Urothelium cell line (cell line): Measurements from ENCODE around the gene SH3BP4.

ENCODE experiments used
- DNase-seq: peaks from one replicate; pipeline ENCODE4 v3.0.0; 2011; ENCODE audit warnings: low spot score, mixed read lengths
- FAIRE-seq: peaks from 2 replicates; lab custom pipeline; 2011; peaks lifted over from hg19 to GRCh38; lab: Jason Lieb, UNC

Gene SH3BP4

DNA sequence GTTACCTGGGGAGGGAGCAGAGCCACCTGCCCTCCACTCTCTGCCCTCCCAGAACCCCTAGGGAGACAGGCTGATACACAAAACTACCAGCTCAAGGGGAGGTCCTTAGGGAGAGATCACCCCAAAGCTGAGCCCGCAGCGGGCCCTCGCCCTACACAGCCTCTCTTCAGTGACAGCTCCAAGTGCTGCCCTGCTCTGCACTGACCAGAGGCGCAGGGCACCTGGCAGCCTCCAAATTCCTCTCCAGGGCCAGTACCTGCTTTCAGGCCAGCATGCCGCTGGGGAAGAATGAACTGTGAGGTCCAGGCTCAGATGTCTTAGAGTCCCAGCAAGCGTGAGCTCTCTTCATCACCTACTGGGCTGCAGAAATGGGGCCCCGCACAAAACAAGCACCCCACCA is 11.3 kb upstream of the SH3BP4 start:
- DNase-seq, result no peak
- no peak for FAIRE-seq

DNA sequence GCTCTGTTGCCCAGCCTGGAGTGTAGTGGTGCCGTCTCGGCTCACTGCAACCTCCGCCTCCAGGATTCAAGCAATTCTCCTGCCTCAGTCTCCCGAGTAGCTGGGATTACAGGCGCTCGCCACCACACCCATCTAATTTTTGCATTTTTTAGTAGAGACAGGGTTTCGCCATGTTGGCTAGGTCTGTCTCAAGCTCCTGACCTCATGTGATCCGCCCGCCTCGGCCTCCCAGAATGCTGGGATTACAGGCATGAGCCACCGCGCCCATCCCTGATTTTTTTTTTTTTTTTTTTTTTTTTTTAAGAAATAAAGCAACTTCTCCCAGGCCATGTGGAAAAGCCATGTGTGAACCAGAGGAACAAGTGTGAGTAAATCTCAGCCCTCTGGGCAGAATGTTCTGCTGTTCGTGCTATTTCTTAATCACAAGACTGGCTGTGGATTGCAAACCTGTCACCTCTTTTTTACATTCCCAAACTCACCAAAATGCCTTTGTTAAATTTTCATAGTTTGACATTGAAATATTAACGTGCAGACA is 6.4 kb upstream of the SH3BP4 start:
- FAIRE-seq (no peak), DNase-seq (no peak)

DNA sequence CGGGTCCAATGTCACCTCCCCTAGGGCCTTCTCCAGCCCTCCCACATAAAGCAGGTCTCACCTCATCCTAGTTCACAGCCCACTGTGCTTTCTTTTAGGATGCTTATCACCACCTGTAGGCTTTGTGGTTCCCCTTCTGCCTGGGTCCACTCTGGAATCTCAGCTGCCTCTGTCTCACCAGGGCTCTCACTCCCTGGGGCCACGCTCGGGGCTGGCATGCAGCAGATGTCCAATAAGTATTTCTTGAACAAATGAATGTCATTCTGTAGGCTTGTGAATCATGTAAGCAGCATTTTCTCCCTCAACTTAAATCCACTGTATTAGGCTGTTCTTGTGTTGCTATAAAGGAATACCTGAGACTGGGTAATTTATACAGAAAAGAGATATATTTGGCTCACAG is 4.3 kb upstream of the SH3BP4 start:
- no peak for FAIRE-seq

DNA sequence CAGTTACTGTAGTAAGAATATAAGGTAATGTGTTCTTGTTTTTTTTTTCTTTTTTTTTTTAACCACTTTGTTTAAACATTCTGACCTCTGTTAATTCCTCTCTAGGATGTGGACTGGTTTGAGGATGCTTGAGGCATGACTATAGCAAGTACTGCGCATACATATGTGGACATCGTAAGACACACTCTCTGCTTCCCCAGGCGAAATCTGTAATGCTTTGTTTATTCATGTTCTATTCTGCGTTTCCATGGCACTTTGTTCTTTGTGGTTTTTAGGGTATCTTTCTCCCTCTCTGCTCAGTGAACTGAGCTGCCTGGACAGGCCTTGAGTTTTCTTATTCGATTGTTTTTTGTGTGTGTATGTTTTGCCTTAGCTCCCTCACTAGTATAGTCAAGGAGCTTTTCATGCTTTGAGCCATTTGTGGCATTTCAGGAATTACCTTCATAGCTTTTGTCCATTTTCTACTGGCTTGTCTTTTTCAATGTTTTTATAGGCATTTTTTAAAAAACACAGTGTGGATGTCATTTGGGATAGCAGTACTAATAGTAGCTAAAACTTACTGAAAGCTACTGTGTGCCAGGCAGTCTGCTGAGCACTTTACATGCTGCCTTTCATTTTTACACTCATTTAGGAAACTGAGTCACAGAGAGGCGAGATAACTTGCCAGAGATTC is 1.9 kb upstream of the SH3BP4 start:
- peak; percentile 81 for FAIRE-seq
- DNase-seq, result peak; percentile 60

More for the DNA sequence above, 4.3 kb upstream of the SH3BP4 start:
- no peak for DNase-seq

DNA sequence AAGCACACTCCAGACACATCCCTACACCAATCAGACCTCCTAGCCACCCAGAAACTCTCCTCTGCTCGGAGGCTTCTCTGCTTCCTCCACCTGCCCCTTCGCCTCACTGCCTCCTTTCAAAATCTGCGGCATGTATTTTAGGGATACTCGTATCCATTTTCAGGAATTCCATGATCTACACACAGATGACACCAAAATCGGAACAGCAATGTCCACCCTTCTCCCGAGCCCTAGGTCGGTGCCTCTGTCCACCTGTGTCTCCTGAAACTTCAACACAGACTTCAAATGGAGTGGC is 1.4 kb upstream of the SH3BP4 start:
- DNase-seq, result no peak
- no peak for FAIRE-seq

DNA sequence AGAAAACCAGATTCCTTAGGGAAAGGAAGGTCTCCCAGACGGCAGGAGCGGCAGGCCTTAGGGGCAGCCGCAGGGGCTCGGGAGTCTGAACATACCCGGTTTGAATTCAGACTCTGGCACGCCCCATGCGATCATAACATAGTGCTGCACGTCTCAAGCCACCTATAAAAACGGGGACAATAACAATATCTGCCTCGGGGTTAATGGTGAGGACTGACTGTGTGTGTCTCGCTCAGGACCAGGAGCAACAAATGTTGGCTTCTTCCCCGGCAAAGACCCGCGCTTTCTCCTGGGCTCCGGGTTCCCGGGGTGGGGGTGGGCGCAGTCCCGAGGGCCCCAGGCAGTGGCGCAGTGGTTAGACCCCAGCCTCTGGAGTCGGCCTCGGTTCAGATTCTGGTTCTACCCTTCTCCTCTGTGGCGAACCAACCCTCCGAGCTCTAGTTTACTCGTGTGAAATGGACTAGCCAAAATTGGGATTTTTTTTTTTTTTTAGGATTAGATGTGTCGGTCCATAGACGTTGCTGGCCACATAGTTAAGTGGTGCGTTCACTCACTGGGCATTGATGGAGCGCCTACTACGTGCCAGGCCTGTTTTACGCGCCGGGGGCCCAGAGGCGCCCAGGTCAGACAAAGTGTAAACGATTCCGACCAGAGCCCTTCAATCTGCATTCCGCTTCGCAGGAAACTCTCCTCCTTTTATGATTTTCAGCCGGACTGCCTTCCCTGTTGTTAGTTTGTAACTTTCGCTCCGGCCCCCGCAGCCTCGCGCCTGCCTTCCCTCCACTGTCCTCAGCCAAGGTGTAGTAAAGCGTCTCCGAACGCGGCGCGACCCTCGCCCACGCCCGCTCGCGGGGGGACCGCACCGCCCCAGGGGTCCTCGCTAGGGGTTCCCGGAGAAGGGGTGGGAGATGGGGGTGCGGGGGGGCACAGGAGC is 820 bp upstream of the SH3BP4 start:
- FAIRE-seq (peak; percentile 59), DNase-seq (no peak)

DNA sequence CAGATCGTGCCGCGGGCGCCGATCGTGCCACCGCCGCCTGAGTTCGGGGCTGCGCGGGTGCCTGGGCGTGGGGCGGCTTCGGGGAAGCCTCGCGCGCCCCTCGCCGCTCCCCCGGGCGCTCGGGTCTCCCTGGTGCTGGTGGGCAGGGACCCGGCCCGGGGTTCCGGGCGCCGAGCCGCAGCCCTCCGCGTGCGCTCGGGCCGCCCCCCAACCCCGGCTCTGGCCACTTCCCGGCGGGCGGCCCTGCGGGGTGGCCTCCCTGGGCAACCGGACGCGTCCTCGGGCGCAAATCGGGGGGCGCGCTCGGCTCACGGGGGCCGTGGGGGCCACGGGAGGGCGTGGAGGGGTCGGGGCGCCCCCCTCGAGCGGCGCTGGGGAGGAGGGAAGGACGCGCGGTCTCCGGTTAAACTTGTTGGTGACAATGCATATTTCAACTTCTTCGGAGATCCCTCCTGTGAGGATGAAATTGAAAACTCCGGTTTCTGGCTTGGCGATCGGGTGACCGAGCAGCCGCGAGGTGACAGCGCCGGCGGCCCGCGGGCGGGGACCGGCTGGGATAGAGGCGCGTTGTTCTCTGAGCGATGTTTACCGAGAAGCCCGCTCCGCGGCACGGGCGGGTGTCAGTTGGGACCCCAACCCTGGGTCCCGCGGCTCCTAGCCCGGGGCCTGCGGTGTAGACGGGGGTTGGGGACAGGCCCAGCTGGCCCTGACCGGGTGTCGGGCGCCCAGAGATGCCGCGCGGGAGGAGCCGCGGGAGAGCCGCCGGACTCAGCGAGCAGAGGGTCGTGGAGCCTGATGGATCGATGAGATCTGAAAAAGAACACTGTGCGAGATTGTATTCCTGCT is 676 bp downstream of the SH3BP4 start:
- FAIRE-seq, result no peak

DNA sequence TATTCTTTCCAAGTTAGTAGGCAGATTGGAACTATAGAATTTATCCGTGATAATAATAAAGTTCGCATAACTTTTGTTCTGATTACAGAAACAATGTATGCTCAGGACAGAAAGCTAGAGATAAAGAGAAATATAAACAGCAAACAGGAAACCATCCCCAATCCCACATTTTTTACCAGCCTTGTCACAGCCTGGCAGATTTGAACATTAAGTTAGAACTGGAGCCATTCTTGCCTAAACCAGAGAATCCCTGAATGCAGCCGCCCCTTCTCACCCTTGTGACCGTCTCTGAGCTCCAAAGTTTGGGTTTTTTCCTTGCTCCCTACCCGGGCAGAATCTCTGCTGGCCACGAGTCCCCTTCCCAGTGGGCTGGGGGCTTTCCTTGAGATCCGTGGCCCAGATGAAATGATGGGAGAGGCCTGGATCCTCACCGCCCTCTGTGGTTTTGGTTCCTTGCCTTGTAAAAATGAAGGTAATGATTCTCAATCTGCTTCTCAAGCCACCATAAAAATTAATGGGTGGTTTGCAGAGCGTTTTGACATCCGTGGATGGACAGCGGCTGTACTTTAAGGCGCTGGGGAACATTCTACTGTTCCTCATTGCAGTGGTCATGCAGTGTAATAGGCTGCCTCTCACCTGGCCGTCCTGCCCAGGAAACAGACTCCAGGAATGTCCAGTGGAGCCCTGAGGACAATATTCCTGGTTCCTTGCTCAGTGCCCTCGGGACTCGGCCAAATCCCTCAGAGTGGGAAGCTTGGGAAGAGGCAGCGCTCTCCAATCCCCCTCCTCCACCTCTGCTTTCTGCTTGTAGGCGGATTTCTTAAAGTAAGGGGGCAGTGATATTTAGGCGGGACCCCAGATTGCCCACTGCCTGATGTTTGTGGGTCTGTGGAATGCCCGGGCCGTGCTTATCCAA is 1.6 kb downstream of the SH3BP4 start:
- DNase-seq, result no peak
- no peak for FAIRE-seq

More for the DNA sequence above, 676 bp downstream of the SH3BP4 start:
- no peak for DNase-seq

DNA sequence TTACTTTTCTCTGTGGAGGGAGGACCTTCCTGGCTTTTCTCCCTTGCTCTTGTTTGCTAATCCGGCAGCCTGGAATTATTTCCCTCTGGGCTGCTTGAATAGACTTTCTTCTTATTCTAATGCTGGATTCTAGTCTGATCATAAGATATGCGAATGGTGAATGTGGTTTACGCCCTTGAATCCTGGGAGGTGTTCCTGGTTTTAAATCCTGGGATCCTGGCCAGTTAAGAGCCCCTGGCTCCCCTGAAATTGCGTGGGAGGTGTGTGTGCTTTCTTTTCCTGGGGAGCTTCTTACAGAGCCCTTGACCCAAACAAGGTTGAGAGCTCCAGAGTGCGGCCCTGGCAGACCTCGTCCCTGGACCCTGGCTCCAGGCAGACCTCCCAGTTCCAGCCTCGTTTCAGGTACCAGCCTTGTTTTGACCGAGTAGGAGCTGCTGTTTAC is 2.8 kb downstream of the SH3BP4 start:
- DNase-seq (no peak), FAIRE-seq (no peak)

DNA sequence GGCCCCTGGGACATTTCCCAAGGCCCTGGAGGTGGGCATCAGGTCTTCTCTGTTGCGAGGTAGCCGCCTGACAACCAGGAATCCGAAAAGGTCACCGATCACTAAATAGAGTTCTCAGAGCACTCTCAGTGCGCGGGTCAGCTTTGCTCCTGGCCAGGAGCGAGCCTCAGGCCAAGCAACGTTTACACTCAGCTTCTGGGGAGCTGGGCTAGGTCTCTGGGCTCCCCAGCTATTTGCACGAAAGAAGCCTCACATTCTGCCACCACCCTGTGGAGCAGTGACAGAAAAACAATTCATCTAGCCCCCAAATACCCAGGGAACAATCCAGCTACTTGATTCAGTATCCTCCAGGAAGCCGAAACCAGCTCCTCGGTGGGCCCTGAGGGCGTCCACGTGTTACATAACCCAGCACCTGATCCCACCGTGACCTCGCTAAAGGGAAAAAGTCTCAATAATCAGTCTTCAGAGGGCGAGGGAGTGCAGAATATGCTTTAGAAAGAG is 3.3 kb downstream of the SH3BP4 start:
- FAIRE-seq (no peak), DNase-seq (no peak)

DNA sequence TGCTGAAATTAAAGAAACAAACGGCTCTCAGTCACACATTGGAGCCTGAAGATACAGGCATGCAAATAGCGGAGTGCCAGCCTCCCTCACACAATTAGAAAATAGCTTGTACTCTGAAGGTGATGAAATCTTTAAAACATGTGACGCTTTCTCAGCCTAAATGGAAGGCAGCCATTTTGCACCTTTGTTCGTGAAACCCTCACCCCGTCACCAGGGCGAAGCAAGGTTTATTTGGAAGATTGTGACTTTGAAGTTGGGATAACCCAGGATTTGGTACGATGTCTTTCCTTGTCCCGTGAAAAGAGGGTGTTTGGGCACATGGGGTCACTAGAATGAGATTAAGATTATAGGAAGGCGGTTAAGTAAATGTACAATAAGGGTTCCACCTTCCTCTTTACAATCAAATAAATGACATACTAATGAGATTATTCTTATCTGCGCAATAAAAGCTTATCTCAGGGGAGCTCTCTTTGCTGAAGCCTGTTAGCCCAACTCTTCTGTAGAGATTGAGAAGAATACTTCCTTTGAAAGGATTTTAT is 4.2 kb downstream of the SH3BP4 start:
- FAIRE-seq (no peak), DNase-seq (no peak)

DNA sequence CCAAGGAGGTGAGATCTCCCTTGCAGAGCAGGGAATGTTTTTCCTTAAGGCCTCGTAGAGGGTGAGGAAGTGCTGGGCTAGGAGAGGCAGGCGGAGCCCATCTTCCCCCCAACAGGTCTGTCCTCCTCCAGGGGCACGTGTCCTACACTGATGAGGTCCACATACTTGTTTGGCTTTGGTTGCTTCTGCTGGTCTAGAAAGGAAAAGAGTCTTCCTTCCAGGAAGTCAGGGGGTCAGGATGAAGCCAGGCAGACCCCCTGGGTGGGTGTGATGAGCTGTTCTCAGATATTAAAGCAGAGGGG is 6.0 kb downstream of the SH3BP4 start:
- FAIRE-seq, result no peak

DNA sequence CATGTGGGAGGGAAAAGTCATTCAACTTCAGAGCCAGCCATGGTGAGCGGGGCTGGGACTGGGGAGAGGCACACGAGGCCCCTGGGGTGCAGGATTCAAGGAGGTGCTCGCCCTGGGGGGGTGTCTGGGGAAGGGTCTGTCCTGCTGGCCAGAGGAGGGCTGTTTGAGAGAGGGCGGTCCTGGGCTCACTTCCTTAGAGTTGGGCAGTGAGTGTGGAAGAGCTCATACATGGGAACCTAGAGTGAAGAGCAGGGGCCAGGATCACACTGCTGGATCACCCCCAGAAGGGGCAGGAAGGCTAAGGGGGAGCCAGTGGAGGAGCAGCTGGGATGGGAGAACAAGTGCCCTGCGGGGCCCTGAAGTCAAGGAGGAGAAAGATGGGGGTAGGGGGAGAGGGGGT is 6.5 kb downstream of the SH3BP4 start:
- FAIRE-seq (no peak), DNase-seq (no peak)

More for the DNA sequence above, 6.0 kb downstream of the SH3BP4 start:
- no peak for DNase-seq

DNA sequence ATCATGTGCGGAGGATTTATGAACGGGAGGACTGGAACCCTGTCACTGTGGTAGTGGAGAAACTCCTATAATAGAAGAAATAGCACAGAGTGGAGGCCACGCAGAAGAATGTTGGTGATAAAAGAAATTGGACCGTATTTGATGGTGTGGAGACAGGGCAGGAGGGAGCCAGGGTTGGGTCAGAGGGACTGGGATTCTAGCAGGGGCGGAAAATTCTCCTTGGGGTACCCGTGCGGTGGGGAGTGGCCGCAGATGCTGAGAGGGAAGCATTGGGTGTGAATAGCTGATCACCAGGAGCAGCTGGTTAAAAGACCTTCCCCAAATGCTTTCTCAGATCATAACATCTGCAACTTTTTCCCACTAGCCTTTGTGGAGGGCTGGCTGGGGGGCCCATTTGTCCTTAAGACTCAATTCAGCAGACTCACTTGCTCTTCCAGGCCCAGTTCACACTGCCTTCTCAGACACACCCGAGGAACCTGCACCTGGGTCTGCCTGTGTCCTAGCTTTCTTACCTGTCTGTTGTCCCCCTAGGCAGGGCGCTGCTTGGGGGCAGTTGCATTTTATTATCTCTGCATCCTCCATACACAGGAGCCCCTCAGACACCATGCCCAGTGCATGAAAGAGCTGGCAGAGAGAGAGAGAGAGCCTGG is 7.1 kb downstream of the SH3BP4 start:
- no peak for FAIRE-seq
- no peak for DNase-seq

DNA sequence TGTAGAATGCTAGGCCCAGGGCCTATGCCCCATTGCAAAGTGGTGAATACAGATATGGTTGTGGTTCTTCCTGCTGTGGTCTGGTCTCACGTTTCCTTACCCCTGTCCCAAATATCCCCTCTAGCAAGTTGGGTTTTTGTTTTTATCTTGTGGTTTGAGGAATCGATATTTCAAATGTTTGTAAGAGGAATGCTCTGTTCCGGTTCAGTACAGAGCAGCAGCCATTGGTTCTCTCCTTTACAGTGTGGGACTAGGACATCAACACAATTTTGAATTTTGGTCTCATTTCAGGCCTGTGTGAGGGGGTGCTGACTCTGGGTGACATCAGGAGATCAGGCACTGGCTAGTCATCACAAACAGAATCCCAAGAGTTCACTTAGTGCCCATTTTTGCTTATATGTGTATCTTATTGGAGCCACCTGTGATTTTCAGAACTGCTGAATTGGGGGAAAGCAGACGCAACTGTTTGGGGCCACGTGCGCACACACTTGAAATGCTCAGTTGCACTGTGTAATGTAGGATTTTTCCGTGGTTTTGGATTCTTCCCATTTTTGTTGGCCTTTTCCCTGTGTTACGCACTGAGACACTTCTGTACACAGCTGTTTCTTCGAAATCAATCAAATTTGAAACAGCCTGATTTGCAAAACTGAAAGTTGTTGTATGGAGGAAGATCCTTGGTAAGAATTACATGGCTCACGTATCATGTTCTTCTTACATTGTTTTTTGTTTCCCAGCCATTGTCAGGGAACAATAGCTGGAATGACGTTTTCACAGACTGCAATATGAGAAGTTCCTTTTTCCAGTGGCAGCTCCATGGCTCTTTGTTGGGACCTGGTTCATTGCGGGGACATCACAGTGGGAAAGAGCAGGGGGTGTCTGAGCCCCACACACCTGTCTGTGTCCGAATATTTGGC is 8.6 kb downstream of the SH3BP4 start:
- FAIRE-seq, result no peak

DNA sequence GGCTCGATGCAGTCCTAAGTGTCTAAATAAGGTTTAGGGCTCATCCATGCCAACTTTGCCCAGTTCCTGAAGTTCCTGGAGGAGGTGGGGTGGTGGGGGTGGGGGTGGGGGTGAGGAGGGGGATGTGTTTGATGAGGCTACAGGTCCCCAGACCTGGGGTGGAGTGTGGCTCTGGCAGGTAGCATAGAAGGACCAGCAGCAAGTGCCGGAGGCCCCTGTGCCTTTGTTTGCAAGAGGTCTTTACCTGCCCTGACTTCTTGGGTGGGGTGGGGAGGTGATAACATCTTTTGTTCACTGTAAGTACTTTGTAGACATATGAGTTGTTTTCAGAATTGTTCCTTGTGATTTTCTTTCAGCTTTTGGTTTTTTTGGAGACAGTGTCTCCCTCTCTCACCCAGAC is 10.0 kb downstream of the SH3BP4 start:
- no peak for FAIRE-seq

More for the DNA sequence above, 8.6 kb downstream of the SH3BP4 start:
- no peak for DNase-seq

DNA sequence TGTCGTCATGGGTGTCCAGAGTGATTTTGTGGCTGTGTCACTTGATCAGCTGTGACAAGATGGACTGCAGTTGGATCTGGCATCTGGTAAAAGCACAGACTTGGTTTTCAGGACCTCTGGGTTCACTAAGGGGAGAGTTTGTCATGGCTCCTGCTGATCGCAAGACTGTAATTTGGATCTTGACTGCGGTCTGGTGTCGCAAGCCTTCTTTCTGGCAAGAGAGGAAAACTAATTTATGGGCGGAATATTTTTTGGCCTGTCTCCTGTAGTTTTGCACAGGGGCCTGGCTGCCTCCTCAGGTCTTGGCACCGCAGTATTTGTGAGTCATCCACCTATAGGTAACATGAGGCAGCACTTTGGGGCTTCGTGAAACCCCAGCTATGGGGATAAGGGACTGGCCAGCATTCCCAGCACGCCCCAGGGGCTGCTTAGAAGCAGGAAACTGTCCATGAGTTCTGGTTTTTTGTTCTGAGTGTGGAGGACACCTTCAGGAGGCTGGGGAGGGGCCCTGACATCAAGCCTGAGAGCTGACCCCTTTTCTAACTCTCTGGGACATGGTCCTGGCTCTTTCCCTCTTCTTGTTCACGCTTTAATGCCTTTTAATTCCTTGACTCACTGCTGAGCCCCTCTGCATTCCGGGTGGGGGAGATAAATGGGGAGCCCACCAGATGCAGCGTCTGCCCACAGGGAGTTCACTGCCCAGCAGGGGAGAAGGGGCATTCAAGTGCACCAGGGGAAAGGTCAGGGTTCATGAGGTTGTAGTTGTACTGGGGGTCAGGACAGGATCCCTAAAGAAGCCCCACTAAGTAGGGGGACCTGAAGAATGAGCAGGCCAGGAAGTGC is 12.2 kb downstream of the SH3BP4 start:
- peak; percentile 72 for DNase-seq
- FAIRE-seq, result peak; percentile 72

More for the DNA sequence above, 10.0 kb downstream of the SH3BP4 start:
- no peak for DNase-seq
